Measurements from ENCODE around the gene CFLAR.

Gene CFLAR

DNA sequence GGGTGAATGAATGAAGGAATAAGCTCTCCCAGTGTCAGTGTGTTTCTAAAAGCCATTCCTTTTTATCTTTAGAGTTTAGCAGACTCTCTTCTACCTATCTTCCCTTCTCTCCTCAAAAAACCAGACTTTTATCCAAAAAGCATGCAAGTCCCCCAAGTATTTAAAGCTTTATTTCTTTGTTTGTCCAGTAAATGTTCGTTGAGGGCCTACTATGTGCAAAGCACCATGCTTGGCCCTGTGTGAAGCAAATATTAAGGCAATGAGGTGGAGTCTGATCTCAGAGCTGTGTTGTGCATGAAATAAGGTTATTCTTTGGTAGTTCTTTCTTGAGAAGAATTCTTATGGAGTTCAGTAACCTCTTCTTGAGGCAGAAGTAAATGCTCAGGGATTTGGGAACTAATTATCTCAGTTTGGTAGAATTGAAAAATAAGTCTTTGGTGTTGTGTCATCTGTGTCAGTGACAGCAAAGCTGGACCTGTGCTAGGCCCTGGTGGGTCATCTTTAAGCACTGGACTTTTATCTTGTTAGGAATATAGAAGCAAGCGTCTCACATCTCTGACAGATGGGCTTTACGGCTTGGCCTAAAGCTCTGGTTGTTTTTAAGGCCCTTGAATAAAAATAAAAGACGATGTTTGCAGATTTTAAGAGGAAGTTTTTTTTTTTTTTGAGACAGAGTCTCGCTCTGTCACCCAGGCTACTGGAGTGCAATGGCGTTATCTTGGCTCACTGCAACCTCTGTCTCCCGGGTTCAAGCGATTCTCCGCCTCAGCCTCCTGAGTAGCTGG lies 38.8 kb downstream of the CFLAR start:
- no peak for TF ChIP-seq ESRRG (CRISPR knock-in tag; IDR thresholded peaks at IDR 0.05)
- TF ChIP-seq SNAI2 (CRISPR knock-in tag; IDR thresholded peaks at IDR 0.05): no peak
- TF ChIP-seq, protein P1, sequence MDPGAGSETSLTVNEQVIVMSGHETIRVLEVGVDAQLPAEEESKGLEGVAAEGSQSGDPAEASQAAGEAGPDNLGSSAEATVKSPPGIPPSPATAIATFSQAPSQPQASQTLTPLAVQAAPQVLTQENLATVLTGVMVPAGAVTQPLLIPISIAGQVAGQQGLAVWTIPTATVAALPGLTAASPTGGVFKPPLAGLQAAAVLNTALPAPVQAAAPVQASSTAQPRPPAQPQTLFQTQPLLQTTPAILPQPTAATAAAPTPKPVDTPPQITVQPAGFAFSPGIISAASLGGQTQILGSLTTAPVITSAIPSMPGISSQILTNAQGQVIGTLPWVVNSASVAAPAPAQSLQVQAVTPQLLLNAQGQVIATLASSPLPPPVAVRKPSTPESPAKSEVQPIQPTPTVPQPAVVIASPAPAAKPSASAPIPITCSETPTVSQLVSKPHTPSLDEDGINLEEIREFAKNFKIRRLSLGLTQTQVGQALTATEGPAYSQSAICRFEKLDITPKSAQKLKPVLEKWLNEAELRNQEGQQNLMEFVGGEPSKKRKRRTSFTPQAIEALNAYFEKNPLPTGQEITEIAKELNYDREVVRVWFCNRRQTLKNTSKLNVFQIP (CRISPR knock-in tag; IDR thresholded peaks at IDR 0.05; ENCODE audit: borderline replicate concordance, low read depth): no peak
- TF ChIP-seq CSRNP3 (CRISPR knock-in tag; IDR thresholded peaks at IDR 0.05): no peak
- no peak for TF ChIP-seq ISL1 (CRISPR knock-in tag; IDR thresholded peaks at IDR 0.05)
- no peak for TF ChIP-seq PPARA (CRISPR knock-in tag; IDR thresholded peaks at IDR 0.05; ENCODE audit: borderline replicate concordance)
- TF ChIP-seq ZNF70 (CRISPR knock-in tag; IDR thresholded peaks at IDR 0.05): no peak
- TF ChIP-seq ZFP30 (CRISPR knock-in tag; IDR thresholded peaks at IDR 0.05): no peak
- TF ChIP-seq ZC3H10 (CRISPR knock-in tag; IDR thresholded peaks at IDR 0.05): no peak
- TF ChIP-seq ZNF8 (CRISPR knock-in tag; IDR thresholded peaks at IDR 0.05): no peak
- no peak for TF ChIP-seq ARNTL (CRISPR knock-in tag; IDR thresholded peaks at IDR 0.05; ENCODE audit: borderline replicate concordance, low read depth)
- no peak for TF ChIP-seq PATZ1 (CRISPR knock-in tag; IDR thresholded peaks at IDR 0.05; ENCODE audit: borderline replicate concordance)
- no peak for TF ChIP-seq CSDC2 (CRISPR knock-in tag; IDR thresholded peaks at IDR 0.05)
- no peak for TF ChIP-seq GLIS3 (CRISPR knock-in tag; IDR thresholded peaks at IDR 0.05)

GRCh38 chr2:201156036-201156435 lies 40.1 kb downstream of the CFLAR start:
- ATAC-seq: no peak
- TF ChIP-seq, protein P1 (CRISPR knock-in tag; IDR thresholded peaks at IDR 0.05; ENCODE audit: borderline replicate concordance, low read depth): no peak
- TF ChIP-seq ZFP30 (CRISPR knock-in tag; IDR thresholded peaks at IDR 0.05) (no peak), TOX (CRISPR knock-in tag; IDR thresholded peaks at IDR 0.05; ENCODE audit: borderline replicate concordance) (no peak), ZNF70 (CRISPR knock-in tag; IDR thresholded peaks at IDR 0.05) (no peak), ISL1 (CRISPR knock-in tag; IDR thresholded peaks at IDR 0.05) (no peak), ZNF8 (CRISPR knock-in tag; IDR thresholded peaks at IDR 0.05) (no peak), PPARA (CRISPR knock-in tag; IDR thresholded peaks at IDR 0.05; ENCODE audit: borderline replicate concordance) (no peak), CSRNP3 (CRISPR knock-in tag; IDR thresholded peaks at IDR 0.05) (no peak), PATZ1 (CRISPR knock-in tag; IDR thresholded peaks at IDR 0.05; ENCODE audit: borderline replicate concordance) (no peak), OSR1 (CRISPR knock-in tag; IDR thresholded peaks at IDR 0.05) (no peak), TCF4 (CRISPR knock-in tag; IDR thresholded peaks at IDR 0.05; ENCODE audit: borderline replicate concordance) (no peak), ZNF565 (CRISPR knock-in tag; conservative IDR thresholded peaks at IDR 0.05; ENCODE audit: low read depth) (no peak)
- TF ChIP-seq, protein P2, sequence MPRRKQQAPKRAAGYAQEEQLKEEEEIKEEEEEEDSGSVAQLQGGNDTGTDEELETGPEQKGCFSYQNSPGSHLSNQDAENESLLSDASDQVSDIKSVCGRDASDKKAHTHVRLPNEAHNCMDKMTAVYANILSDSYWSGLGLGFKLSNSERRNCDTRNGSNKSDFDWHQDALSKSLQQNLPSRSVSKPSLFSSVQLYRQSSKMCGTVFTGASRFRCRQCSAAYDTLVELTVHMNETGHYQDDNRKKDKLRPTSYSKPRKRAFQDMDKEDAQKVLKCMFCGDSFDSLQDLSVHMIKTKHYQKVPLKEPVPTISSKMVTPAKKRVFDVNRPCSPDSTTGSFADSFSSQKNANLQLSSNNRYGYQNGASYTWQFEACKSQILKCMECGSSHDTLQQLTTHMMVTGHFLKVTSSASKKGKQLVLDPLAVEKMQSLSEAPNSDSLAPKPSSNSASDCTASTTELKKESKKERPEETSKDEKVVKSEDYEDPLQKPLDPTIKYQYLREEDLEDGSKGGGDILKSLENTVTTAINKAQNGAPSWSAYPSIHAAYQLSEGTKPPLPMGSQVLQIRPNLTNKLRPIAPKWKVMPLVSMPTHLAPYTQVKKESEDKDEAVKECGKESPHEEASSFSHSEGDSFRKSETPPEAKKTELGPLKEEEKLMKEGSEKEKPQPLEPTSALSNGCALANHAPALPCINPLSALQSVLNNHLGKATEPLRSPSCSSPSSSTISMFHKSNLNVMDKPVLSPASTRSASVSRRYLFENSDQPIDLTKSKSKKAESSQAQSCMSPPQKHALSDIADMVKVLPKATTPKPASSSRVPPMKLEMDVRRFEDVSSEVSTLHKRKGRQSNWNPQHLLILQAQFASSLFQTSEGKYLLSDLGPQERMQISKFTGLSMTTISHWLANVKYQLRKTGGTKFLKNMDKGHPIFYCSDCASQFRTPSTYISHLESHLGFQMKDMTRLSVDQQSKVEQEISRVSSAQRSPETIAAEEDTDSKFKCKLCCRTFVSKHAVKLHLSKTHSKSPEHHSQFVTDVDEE (CRISPR knock-in tag; IDR thresholded peaks at IDR 0.05): no peak

More for the DNA sequence above, 38.8 kb downstream of the CFLAR start:
- no peak for ATAC-seq
